ENCODE measurements around the gene ZBTB8OS. TPM values are rescaled to one million over a fixed set of nuclear protein-coding genes. Genes with fewer than 3 reads are reported as not detected.
"Not testable (repeated sequence)": the region's sequence is repeated elsewhere in the genome, so short reads cannot be mapped to it uniquely, and the experiment has no call there.

The ZBTB8OS gene
- total RNA-seq (2014; rRNA removed; shearing (Covaris generic)): 37.4 and 43.5 TPM in 2 replicates

DNA sequence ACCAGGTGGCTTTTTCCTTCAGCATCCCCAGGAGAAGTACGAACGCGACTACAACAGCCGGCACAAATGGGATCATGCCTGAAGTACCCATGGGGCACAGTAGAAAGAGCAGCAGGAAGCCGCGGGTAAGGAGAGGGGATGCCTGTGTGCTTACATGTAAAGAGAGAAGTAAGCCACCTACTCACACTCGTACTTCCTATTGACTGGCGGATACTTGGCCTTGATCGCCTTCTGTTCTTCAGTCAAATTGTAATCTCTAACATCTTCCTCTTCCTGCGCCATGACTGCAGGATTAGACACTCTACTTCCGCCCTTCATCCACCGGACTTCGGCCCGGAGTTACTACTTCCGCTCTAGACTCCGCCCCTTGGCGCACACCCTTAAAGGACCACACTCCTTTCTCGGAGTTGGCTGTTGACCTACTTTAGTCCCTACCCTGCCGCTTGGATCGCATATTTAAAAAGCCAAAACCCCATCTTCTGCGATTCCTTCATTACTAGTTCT, at the start of gene ZBTB8OS:
TSS of gene ZBTB8OS (minus strand) at position 303 of the 504 bp plus-strand sequence. CDS start at position 282, 21 bp downstream.
- DNase-seq (ENCODE audit: low spot score): peak; percentile 96

DNA sequence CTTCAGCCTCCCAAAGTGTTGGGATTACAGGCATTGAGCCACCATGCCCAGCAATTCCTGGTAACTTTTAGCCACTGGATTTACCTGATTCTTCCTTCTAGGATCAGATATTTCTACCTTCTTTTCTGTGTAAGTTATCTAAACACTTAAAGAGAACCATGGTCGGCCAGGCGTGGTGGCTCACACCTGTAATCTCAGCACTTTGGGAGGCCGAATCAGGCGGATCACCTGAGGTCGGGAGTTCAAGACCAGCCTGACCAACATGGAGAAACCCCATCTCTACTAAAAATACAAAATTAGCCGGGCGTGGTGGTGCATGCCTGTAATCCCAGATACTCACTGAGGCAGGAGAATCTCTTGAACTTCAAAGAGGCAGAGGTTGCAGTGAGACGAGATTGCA, 46.6 kb upstream of the ZBTB8OS start:
- DNase-seq (ENCODE audit: low spot score): not testable (repeated sequence)

DNA sequence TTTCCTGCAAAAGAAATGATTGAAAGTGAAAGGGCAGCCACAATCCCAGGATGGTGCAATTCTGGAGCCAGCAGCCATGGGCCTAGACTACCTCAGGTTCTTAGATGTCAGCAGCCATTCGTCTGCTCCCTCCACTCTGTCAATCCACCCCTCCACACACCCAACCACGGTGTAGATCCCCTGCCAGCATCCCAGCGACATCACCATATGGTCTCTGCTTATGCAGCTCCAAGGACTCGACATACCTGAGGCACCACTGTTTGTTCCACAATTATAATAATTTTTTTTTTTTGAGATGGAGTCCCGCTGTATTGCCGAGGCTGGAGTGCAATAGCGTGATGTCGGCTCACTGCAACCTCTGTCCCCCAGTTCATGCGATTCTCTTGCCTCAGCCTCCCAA, 45.7 kb upstream of the ZBTB8OS start:
- no peak for DNase-seq (ENCODE audit: low spot score)

GRCh38 chr1:32695098-32695904, 45.0 kb upstream of the ZBTB8OS start:
- peak; percentile 81 for DNase-seq (ENCODE audit: low spot score)

DNA sequence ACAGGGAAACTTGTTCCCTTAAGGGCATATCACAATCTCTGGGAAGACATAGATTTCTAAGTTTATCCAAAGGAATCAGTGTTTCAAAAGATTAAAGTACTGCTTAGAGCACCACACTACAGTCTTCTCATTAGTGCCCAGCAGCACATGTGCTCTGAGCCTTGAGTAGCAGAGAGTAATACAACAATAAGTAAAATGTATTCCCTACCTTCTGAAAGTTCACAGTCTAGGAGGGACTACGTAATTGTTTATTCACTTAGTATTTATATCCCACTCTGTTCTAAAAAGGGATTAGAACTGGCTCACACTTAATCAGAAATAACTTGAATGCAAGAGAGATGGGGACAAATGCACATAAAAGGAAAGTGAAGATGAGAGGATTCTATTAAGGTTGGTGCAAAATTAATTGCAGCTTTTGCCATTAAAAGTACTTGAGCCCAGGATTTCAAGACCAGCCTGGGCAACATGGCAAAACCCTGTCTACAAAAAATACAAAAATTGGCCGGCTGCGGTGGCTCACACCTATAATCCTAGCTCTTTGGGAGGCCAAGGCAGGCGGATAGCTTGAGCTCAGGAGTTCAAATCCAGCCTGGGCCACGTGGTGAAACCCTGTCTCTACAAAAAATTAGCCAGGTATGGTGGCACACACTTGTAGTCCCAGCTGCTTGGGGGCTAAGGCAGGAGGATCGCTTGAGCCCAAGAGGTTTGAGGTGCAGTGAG, 43.3 kb upstream of the ZBTB8OS start:
- no peak for DNase-seq (ENCODE audit: low spot score)

DNA sequence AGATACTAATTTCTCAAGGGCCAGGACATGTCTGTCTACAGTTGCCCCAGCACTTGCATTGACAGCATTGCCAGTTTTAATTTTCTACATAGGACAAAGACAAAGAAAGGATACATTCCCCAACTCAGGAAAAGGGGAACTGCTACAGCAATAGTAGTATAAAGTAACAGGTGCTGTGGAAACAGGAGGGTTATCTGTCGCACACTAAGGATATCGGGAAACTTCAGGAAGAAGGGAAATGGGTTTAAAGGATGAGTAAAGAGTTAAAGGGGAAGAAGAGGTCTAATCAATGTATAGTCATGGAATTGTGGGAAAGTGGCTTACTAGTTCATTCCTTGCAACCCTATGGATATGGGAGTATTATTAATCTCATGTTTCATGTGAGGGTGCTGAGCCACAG, 36.0 kb upstream of the ZBTB8OS start:
- DNase-seq (ENCODE audit: low spot score): no peak

GRCh38 chr1:32685498-32685897, 35.1 kb upstream of the ZBTB8OS start:
- no peak for DNase-seq (ENCODE audit: low spot score)

- no peak for DNase-seq (ENCODE audit: low spot score)
Measured at GRCh38 chr1:32684167-32684811, 33.9 kb upstream of the ZBTB8OS start.

DNA sequence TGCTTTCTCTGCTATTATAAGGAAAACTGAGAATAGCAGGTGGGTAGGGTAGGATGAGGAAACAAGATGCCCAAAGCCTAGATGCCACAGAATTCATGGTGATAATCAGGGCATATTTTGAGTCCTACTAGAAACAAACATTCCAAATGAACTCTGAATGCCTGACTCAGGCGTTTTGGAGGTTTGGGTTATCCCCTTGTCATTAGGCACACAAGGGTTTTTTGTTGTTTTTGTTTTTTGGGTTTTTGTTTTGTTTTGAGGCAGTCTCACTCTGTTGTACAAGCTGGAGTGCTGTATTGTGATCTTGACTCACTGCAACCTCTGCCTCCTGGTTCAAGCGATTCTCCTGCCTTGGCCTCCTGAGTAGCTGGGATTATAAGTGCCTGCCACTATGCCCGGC, 33.0 kb upstream of the ZBTB8OS start:
- no peak for DNase-seq (ENCODE audit: low spot score)

GRCh38 chr1:32681999-32682398, 31.6 kb upstream of the ZBTB8OS start:
- no peak for DNase-seq (ENCODE audit: low spot score)

- no peak for DNase-seq (ENCODE audit: low spot score)
Measured at GRCh38 chr1:32681509-32681908, 31.2 kb upstream of the ZBTB8OS start.

GRCh38 chr1:32680642-32681041, 30.3 kb upstream of the ZBTB8OS start:
- no peak for DNase-seq (ENCODE audit: low spot score)

GRCh38 chr1:32679993-32680392, 29.6 kb upstream of the ZBTB8OS start:
- DNase-seq (ENCODE audit: low spot score): not testable (repeated sequence)

GRCh38 chr1:32676945-32677344, 26.6 kb upstream of the ZBTB8OS start:
- no peak for DNase-seq (ENCODE audit: low spot score)

GRCh38 chr1:32668716-32669115, 18.4 kb upstream of the ZBTB8OS start:
- DNase-seq (ENCODE audit: low spot score): not testable (repeated sequence)

DNA sequence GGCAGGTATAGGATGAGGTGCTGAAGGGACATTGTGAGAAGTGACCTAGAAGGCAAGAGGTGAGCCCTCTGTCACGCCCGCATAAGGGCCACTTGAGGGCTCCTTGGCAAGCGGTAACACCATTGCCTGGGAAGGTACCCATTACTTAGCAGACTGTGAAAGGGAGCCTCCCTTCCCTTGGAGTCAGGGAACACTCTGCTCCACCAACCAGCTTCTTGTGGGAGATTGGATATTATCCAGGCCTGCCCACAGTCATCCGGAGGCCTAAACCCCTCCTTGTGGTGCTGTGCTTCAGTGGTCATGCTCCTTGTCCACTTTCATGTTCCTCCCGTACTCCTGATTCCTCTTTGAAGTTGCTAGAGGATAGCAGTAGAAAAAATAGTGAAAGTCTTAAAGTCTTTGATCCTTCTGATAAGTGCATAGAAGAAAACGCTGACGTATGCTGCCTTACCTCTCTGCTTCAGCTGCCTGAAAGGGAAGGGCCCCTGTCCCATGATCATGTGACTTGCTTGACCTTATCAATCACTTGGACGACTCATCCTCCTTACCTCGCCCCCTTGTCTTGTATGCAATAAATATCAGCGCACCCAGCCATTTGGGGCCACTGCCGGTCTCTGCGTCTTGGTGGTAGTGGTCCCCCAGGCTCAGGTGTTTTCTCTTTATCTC, 16.7 kb upstream of the ZBTB8OS start:
- DNase-seq (ENCODE audit: low spot score): no peak

- no peak for DNase-seq (ENCODE audit: low spot score)
Measured at GRCh38 chr1:32665915-32666314, 15.6 kb upstream of the ZBTB8OS start.

DNA sequence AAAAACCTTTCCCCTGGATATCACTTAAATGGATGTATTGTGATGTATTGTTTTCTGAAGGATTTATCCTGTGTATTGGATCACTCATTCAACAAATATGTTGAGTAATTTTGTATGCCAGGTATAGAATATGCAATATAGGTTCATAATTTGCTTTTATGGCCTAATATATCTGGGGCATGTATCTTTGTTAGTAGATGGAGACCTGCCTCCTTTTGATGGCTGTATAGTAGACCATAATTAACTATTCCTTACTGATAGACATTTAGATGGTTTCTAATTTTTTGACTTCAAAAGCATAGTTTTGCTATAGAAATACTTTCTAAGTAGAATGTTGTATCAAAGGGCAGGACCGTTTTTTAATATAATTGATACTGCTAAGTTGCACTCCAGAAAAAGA, 9.2 kb upstream of the ZBTB8OS start:
- DNase-seq (ENCODE audit: low spot score): no peak

- no peak for DNase-seq (ENCODE audit: low spot score)
Measured at GRCh38 chr1:32652244-32652962, 2.1 kb upstream of the ZBTB8OS start.

GRCh38 chr1:32651461-32652073, 1.2 kb upstream of the ZBTB8OS start:
- DNase-seq (ENCODE audit: low spot score): no peak
